Thymus (tissue), 11 donors: ENCODE measurements around the gene CLN6. TPM values are rescaled to one million over a fixed set of nuclear protein-coding genes. Genes with fewer than 3 reads are reported as not detected.

Experiments
- DNase-seq, 9 donors: peaks; one replicate each; pipeline ENCODE4 v3.0.0-alpha.2; 2013; ENCODE audit warnings: low spot score in 9 of 9, low read depth in 6 of 9, missing footprints in 1 of 9
- H3K27ac ChIP-seq, 2 donors: one replicate each; pipeline ENCODE4 v1.5.1; 2013; ENCODE audit warnings: control low read depth in 1 of 2, low read depth in 1 of 2, low read length in 1 of 2, mild to moderate bottlenecking in 1 of 2, moderate library complexity in 1 of 2
- H3K27me3 ChIP-seq, 2 donors: one replicate each; pipeline ENCODE4 v1.5.1; 2013; ENCODE audit warnings: low read length in 1 of 2; ENCODE audit not compliant: control insufficient read depth in 2 of 2, insufficient read depth in 1 of 2
- H3K36me3 ChIP-seq, 2 donors: one replicate each; pipeline ENCODE4 v1.5.1; 2013; ENCODE audit warnings: low read length in 1 of 2, mild to moderate bottlenecking in 1 of 2, moderate library complexity in 1 of 2; ENCODE audit not compliant: control insufficient read depth in 2 of 2, insufficient read depth in 2 of 2
- H3K4me1 ChIP-seq, 2 donors: one replicate each; pipeline ENCODE4 v1.5.1; 2013; ENCODE audit warnings: low read length in 2 of 2; ENCODE audit not compliant: control insufficient read depth in 2 of 2, insufficient read depth in 2 of 2
- H3K4me3 ChIP-seq, 2 donors: one replicate each; pipeline ENCODE4 v1.5.1; 2013; ENCODE audit warnings: low read length in 2 of 2, control low read depth in 1 of 2, mild to moderate bottlenecking in 1 of 2
- H3K9me3 ChIP-seq, 2 donors: one replicate each; pipeline ENCODE4 v1.5.1; 2013; ENCODE audit warnings: low read length in 1 of 2, mild to moderate bottlenecking in 1 of 2; ENCODE audit not compliant: control insufficient read depth in 2 of 2, insufficient read depth in 1 of 2
- WGBS: extraction: QIAGEN DNeasy Blood & Tissue Kit; methylation state at CpG from one replicate; pipeline ENCODE4 v1.1.7; 2013; 5-methylcytosine and 5-hydroxymethylcytosine counted together
- polyA plus RNA-seq: library from polyadenylated mRNA; stranded (reverse); fragments of 200-250 nt; gene quantifications from one replicate; pipeline ENCODE4 v1.2.3, GENCODE V29; 2013
- total RNA-seq: library from RNA; stranded (reverse); fragments of 120-200 nt; gene quantifications from one replicate; pipeline ENCODE4 v1.2.4, GENCODE V29; 2013
- donor health status: healthy.

CLN6 gene
- total and polyA plus RNA-seq, 2 donors: 6.5 to 14.2 TPM

DNA sequence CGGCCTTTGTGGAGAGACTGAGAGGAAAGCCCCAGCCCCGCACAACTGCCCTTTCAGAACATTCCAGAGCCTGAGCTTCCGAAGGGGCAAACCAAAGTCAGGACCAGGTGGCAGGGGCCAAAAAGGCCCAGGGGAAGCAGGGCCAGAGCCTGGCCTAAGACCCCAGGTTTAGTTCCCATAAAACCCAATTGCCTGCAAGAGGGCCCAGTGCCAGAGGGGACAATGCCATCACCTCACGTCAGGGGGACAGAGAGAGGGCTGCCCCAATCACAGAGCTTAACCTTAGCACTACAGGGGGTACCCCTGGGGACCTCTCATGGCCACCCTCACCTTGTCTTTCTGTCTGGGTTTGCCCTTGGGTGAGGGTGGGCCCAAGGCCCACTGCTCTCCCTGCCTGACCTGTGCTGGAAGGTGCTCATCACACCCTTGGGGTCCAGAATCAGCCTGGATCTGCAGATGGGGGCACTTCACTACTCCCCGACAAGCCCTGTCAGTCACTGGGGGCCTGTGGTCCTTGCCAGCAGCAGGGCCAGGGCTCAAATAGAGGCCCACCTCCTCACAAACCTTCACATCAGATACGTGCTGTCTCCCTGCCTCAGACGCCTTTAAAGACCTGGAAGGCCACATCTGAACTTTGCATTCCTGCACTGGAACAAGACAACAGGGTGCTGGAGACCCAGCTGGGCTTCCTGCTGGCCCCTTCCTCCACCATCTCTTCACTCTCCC is 28.2 kb downstream of the CLN6 start:
- WGBS: 98% methylated on average over 7 of the region's 7 CpGs
- Histone ChIP-seq H3K4me3 (no peak overlapping the region), H3K4me1 (peaks cover 2 to 27% of the 10 kb centered on the region in 2 donors), H3K36me3 (peaks cover 4 to 11% of the 10 kb centered on the region in 2 donors), H3K27ac (no peak overlapping the region), H3K9me3 (no peaks in the 10 kb centered on the region), H3K27me3 (no peaks in the 10 kb centered on the region)
- DNase-seq: no peak

DNA sequence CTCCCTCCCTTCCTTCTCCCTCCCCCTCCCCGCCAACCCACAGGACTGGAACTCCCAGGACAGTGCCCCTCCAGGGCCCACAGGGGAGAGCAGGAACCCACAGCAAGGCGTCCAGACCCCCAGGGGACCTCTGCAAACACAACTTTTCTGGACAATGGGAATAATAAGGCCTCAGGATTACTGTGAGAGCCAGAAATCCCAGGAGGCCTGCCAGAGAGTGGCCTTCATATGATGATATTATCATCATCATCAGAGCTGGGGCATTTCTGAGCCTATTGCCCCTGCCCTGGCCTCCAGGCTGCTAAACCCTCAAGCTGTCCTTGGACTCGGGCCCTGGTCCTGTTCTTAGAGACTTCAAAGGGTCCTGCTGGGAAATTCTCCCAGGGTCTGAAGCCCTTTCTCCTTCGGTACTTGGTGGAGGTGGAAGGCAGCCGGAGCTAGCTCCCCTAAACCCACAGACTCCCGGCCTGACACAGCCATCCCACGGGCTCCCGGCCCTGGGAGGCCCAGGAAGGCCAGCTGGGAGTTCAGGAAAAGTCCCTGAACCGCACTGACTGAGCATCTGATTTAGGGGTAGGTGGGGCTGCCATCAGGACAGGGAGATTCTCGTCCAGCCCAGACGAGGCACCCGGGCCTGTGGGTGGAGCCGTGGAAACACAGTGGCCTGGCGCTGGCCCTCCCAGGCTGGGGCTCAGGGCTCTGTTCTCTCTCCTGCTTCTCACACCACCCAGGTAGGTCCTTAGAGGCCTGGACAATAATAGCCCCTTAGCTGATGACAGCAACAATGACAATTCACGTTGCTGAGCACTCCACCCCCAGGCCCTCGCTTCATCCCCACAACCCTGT is 29.3 kb downstream of the CLN6 start:
- no peaks in the 10 kb centered on the region for H3K9me3 ChIP-seq
- peaks cover 0 to 16% of the 10 kb centered on the region in 2 donors for H3K4me1 ChIP-seq
- DNase-seq: no peak
- H3K4me3 ChIP-seq: no peak overlapping the region
- peaks cover 4 to 21% of the 10 kb centered on the region in 2 donors for H3K36me3 ChIP-seq
- no peaks in the 10 kb centered on the region for H3K27me3 ChIP-seq
- 94% methylated on average over 16 of the region's 16 CpGs for whole genome bisulfite sequencing
- H3K27ac ChIP-seq: no peak overlapping the region

DNA sequence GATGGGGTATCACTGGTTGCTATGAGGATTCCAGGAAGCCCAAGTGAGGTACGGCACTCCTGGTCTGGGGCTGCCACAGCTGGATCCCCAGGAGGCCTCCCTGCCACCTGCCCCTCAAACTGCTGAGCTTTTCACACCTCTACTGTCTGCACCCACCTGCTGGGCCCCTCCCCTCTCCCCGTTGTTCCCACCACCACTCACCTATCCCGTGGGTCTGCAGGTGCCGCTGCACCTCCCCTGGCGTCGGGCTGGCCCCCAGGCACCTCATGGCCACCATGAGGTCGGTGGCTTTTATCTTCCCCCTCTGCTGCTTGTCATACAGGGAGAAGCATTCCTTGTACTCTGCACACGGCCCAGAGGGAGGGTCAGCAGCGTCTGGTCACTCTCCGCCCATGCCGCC is 30.2 kb downstream of the CLN6 start:
- Histone ChIP-seq H3K9me3 (no peaks in the 10 kb centered on the region), H3K27me3 (no peaks in the 10 kb centered on the region), H3K4me1 (peaks cover 0 to 7% of the 10 kb centered on the region in 2 donors), H3K4me3 (no peak overlapping the region), H3K36me3 (peaks cover 4 to 24% of the 10 kb centered on the region in 2 donors), H3K27ac (no peak overlapping the region)
- WGBS: 88% methylated on average over 11 of the region's 11 CpGs
- no peak for DNase-seq

DNA sequence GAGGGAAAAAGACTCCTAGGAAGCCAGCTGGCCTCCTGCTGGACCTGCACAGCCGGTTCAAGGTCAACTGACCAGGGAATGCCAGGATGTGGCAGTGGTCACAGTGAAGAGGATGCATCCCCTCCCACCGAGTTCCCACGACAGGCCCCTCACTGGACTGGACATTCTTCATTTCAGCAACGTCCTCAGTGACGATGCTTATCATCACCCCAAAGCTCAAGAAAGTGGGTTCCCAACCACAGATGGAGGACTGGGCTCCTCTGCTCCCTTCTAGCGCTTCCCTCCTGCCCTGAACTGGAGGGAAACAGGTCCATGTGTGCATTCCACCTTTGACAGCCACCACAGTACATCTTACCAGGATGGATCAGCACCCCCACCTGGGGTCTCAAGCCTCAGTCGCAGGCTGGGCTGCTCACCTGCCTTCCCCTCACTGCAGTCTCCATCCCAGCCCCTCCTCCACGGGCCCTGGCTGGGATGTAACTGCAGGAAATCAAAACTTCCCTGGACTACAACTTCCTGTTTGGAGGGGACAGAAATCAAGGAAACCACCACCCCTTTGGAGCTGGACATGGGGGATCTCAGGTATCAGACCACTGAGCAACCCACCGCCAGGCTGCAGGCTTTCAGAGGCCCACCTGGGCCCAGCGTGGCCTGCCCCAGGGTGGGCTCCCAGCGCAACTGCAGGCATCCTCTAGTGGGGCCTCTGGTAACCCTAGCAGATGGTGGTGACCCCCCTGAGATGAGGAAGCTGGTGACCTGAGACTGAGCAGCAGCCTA is 31.7 kb downstream of the CLN6 start:
- no peaks in the 10 kb centered on the region for H3K9me3 ChIP-seq
- no peak overlapping the region for H3K4me3 ChIP-seq
- no peaks in the 10 kb centered on the region for H3K27me3 ChIP-seq
- no peaks in the 10 kb centered on the region for H3K4me1 ChIP-seq
- 97% methylated on average over 11 of the region's 11 CpGs for WGBS
- no peak overlapping the region for H3K27ac ChIP-seq
- H3K36me3 ChIP-seq: peaks cover 7 to 36% of the 10 kb centered on the region in 2 donors
- no peak for DNase-seq

DNA sequence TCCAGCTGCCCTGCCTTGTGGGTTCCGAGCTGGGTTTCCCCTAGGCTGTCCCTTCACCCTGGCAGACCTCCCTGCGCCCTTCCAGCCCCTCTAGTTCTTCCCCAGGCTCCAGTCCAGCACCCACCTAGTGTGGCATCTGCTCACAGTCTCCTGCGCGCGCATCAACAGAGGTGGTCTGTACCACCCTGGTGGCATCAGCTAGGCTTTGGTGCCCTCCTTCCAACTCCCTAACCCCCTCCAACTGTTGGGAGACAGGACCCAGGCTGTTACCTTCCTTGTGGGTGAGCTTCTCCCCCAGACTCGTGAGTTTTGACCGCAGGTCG is 32.4 kb downstream of the CLN6 start:
- H3K4me3 ChIP-seq: no peak overlapping the region

DNA sequence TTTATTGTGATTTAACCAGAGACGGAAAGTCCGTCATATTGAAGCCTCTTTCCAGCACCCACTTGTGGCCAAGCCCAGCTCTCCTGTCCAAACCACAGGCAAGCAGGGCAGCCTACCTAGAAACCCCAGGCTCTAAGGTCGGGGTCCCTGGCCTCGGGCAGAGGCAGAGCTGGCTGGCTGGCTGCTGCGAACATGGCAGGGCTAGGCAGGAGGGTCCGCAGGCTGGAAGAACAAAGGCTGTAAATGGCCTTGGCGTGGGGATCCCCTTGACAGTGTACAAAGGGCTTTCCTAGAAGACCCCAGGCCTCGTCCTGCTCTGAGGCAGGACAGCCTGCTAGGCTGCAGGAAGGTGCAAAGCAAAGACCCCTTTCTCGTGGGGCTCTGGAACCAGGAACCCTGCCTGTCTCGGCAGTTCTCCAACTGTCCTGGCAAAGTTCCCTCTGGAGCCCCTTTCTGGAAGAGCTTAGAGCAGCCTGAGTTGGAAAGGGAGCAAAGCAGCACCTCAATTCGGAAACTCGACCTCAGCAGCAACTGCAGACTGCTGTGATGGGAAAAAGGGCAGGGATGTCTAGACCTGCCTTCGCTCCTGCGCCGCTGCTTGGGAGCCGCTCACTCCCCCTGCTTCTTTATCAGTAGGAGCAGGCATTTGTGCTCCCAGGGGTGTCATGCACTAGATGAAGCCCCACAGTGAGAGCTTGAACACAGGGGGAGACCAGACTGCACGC is 32.9 kb downstream of the CLN6 start:
- DNase-seq: no peak
- Histone ChIP-seq H3K4me1 (no peaks in the 10 kb centered on the region), H3K4me3 (no peak overlapping the region), H3K27me3 (no peaks in the 10 kb centered on the region), H3K27ac (no peak overlapping the region), H3K36me3 (peaks cover 18 to 48% of the 10 kb centered on the region in 2 donors), H3K9me3 (no peaks in the 10 kb centered on the region)
- WGBS: 96% methylated on average over 17 of the region's 17 CpGs

More for the DNA sequence above, 32.4 kb downstream of the CLN6 start:
- Histone ChIP-seq H3K4me1 (no peaks in the 10 kb centered on the region), H3K9me3 (no peaks in the 10 kb centered on the region), H3K36me3 (peaks cover 13 to 43% of the 10 kb centered on the region in 2 donors), H3K27ac (no peak overlapping the region), H3K27me3 (no peaks in the 10 kb centered on the region)
- WGBS: 98% methylated on average over 8 of the region's 8 CpGs
- DNase-seq: no peak

DNA sequence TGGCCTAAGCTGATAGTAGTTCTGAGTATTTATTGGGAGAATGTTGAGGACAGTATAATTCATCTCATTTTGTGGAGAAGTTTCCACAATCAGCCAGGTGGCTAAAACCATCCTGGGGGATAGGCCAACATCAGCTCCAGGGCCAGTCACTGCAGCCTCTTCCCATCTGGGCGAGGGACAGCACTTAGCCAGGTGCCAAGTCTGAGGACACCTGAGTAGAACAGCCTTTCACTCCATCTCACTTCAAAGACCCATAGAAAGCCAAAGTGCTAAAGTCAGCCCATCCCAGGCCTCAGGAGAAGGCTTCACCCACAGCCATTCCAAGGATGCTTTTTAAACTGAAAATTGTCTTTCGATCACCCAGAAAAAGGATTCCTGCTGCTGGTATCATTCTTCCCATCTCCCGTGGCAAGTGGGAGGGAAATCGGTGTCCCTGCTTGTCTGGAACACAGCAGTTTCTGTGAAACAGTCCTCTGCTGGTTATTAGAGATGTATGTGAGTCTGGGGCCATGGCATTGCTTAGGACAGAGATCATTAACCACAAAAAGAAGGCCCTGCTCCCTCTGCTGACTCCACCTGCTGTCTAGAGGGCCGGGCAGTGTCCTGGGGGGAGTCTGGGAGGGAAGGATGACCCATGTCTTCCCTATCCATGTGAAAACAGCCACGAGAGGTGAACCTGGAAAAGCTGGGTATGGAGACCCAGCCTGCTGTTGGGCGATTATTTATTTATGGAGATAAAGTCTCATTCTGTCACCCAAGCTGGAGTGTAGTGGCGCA is 34.0 kb downstream of the CLN6 start:
- no peak for DNase-seq
- WGBS: 95% methylated on average over 8 of the region's 8 CpGs
- H3K36me3 ChIP-seq: peaks cover 20 to 52% of the 10 kb centered on the region in 2 donors

DNA sequence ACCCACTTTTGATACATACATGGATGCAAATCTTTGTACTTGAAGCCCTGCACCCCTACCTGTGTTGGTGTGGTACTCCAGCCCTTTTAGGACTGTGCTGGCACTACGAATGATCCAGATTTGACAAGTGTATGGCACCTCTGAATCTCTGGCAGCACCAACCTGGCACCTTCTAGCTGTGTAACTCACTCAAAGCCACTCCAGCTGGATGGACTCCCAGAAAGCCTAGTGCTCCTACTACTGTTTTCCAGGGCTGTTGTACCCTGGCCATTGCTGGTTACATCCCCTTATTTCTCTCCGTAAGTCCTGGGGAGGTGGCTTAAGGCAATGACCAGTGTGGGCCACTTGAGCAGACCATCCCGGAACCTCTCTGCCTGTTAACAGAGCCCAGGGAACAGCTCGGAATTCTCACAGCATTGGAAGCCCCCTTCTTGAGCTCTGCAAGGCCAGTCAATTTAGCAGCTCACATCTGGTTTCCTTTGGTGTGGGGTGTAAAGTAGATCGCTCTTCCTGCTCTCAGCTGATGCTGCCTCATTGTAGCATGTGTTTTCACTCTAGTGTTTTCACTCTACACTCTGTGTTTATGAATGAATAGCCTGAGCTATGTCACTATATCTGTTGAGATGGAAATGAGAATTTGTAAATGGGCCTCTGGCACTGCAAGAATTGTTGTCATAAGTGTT is 36.6 kb downstream of the CLN6 start:
- peaks cover 0 to 2% of the 10 kb centered on the region in 2 donors for H3K4me1 ChIP-seq
- WGBS: 99% methylated on average over 5 of the region's 5 CpGs

More for the DNA sequence above, 34.0 kb downstream of the CLN6 start:
- Histone ChIP-seq H3K4me3 (no peak overlapping the region), H3K4me1 (no peaks in the 10 kb centered on the region), H3K27me3 (no peaks in the 10 kb centered on the region), H3K27ac (peak overlapping the region in 1 of 2 donors; percentile 57), H3K9me3 (no peaks in the 10 kb centered on the region)

More for the DNA sequence above, 36.6 kb downstream of the CLN6 start:
- H3K9me3 ChIP-seq: no peaks in the 10 kb centered on the region
- H3K27ac ChIP-seq: no peak overlapping the region
- no peaks in the 10 kb centered on the region for H3K27me3 ChIP-seq
- H3K36me3 ChIP-seq: peaks cover 17 to 65% of the 10 kb centered on the region in 2 donors
- H3K4me3 ChIP-seq: no peak overlapping the region
- DNase-seq: no peak
